D721Med (cell line): ENCODE results near the gene RNF128.

Source experiments
- DNase-seq: peaks from one replicate; pipeline ENCODE4 v3.0.0; 2011; ENCODE audit warnings: low spot score; ENCODE audit not compliant: insufficient read length
- FAIRE-seq: peaks from 2 replicates; lab custom pipeline; 2011; peaks lifted over from hg19 to GRCh38; lab: Jason Lieb, UNC
- CTCF ChIP-seq: IDR thresholded peaks from 2 replicates; pipeline ENCODE4 v1.5.1; 2012; ENCODE audit warnings: mild to moderate bottlenecking, control low read depth; ENCODE audit not compliant: insufficient read depth; ENCODE audit errors: missing control alignments

The RNF128 gene

DNA sequence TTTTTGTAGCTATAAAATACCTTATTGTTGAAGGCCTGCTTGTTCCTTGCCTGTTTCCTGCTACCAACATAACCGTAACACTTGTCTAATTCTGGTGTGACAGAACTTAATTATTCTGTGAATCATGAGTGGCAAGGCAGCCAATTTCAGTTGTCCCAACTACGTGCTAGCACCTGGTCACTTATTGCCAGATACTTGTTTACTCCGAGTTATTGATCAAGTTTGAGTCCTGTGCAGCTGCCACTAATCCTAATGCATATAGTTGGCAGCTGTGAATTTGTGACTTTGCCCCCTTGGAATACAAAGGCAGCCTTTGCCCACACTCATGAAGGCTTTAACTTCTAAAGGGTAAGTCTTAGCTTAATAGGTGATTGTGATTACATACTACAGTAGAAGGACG is 7.8 kb upstream of the RNF128 start:
- TF ChIP-seq CTCF = no peak
- DNase-seq (no peak), FAIRE-seq (no peak)

DNA sequence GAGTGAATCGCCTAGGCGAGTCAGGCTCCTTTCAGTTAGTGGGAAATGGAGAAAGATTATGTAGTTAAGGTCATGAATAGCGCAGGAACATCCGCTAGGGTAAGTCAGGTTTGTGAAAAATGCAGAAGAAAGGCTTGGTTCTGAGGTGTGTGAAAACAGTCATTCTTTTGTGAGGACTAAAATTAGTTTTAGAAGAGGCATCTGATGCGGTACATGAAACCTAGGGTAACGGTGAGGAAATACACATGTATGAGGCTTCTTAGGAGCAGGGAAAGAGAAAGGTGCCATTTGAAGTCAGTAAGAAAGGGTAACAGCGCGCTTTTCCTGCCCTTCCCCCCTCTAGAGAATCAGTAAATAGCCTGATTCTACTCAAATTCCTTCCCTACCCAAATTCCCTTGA is 570 bp upstream of the RNF128 start:
- TF ChIP-seq CTCF = no peak
- FAIRE-seq = no peak
- no peak for DNase-seq

- DNase-seq (no peak), FAIRE-seq (no peak)
- TF ChIP-seq CTCF = no peak
These were observed 1.8 kb downstream of the RNF128 start for GRCh38 chrX:106728337-106728736.

DNA sequence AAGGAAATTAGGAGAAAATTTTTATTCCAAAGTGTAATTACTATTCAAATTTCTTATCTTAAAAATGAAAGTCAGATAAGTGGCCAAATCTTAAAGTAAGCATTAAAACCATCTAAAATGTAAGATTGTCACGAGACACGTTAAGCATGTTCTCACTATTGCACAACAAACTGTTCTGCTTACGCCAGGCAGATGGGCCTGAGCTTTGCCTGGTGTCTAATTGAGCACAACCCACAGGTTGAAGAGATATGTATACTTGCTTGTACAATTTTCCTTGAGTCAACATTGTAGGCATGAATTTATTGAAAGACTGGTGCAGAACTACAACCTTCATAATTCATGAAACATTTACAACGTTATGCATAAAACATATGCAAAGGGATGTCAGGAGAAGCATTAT is 3.9 kb downstream of the RNF128 start:
- DNase-seq (no peak), FAIRE-seq (no peak)
- TF ChIP-seq CTCF = no peak

- no peak for DNase-seq
- TF ChIP-seq CTCF = no peak
- FAIRE-seq = no peak
These were observed 5.1 kb downstream of the RNF128 start for GRCh38 chrX:106731590-106731989.

GRCh38 chrX:106734827-106735226 is 8.3 kb downstream of the RNF128 start:
- TF ChIP-seq CTCF = no peak
- no peak for DNase-seq
- FAIRE-seq = no peak

- FAIRE-seq (no peak), DNase-seq (no peak)
- TF ChIP-seq CTCF = no peak
These were observed 13.8 kb downstream of the RNF128 start for GRCh38 chrX:106740193-106740780.
